Endothelial cell of umbilical vein (primary cell): ENCODE data around the gene CLDN2. TPM values are rescaled to one million over a fixed set of nuclear protein-coding genes. Genes with fewer than 3 reads are reported as not detected.

ENCODE experiments used
- BruUV-seq: library from RNA; stranded (reverse); fragments of 400-500 nt; replicated peaks from 2 replicates; lab custom pipeline; 2021; lab: Mats Ljungman, UMichigan
- CTCF ChIA-PET: fragments of 300-600, 350-600 bp; sonication (Branson Sonifier 250); formaldehyde crosslinking; loops from one replicate; lab custom pipeline; 2021; ENCODE audit warnings: antibody characterized with exemption, inconsistent platforms; lab: Charles Lee
- POLR2A ChIA-PET: fragments of 300-600, 350-600 bp; sonication (Branson Sonifier 250); formaldehyde crosslinking; loops from one replicate; lab custom pipeline; 2021; ENCODE audit warnings: antibody characterized with exemption, inconsistent platforms; lab: Charles Lee
- DNase-seq: peaks from one replicate; pipeline ENCODE4 v3.0.0-alpha.2; 2011; ENCODE audit warnings: low read depth, low spot score
- FAIRE-seq: peaks from 2 replicates; lab custom pipeline; 2011; peaks lifted over from hg19 to GRCh38; lab: Jason Lieb, UNC
- H2AFZ ChIP-seq: 2 replicates; pipeline ENCODE4 v1.6.0; 2012; ENCODE audit warnings: low read depth, low read length, control low read depth, inconsistent platforms
- H3K27ac ChIP-seq: 2 replicates; pipeline ENCODE4 v1.5.1; 2011; ENCODE audit warnings: low read depth, mild to moderate bottlenecking, control low read depth, low read length, moderate library complexity; ENCODE audit not compliant: insufficient read depth
- H3K27me3 ChIP-seq, 2 experiments: 2 replicates each; pipeline versions ENCODE4 v1.6.0 to v1.6.1; 2011; ENCODE audit warnings: low read length in 2 of 2, mixed read lengths in 1 of 2; ENCODE audit not compliant: control insufficient read depth in 2 of 2, insufficient read depth in 2 of 2
- H3K36me3 ChIP-seq, 2 experiments: 2 replicates in 1 of 2; 3 replicates in 1 of 2; pipeline ENCODE4 v1.5.1; 2011; ENCODE audit warnings: low read length in 2 of 2, mild to moderate bottlenecking in 1 of 2, moderate library complexity in 1 of 2; ENCODE audit not compliant: control insufficient read depth in 2 of 2, insufficient read depth in 2 of 2; ENCODE audit errors: extremely low read depth in 1 of 2
- H3K4me1 ChIP-seq: 3 replicates; pipeline ENCODE4 v1.5.1; 2011; ENCODE audit warnings: mild to moderate bottlenecking, low read length; ENCODE audit not compliant: control insufficient read depth, insufficient read depth; ENCODE audit errors: extremely low read depth
- H3K4me2 ChIP-seq: 2 replicates; pipeline ENCODE4 v1.6.1; 2011; ENCODE audit warnings: low read length, control low read depth, mixed read lengths; ENCODE audit not compliant: insufficient read depth
- H3K4me3 ChIP-seq, 3 experiments: fragments of 200-600 bp in 1 of 3; sonication (generic), shearing (Covaris generic) in 1 of 3; replicated peaks in 1 of 3; 2 replicates each; pipeline ENCODE4 v1.5.1; 2011 to 2016; ENCODE audit warnings: control low read depth in 3 of 3, low read length in 3 of 3, mild to moderate bottlenecking in 2 of 3, inconsistent platforms in 1 of 3, low read depth in 1 of 3, moderate library complexity in 1 of 3; ENCODE audit not compliant: insufficient read depth in 1 of 3
- H3K79me2 ChIP-seq: 2 replicates; pipeline ENCODE4 v1.6.0; 2012; ENCODE audit warnings: low read length, inconsistent platforms; ENCODE audit not compliant: control insufficient read depth, insufficient read depth
- H3K9ac ChIP-seq: replicated peaks from 2 replicates; pipeline ENCODE3; 2011; ENCODE audit warnings: low read length, control low read depth; ENCODE audit not compliant: insufficient read depth; ENCODE audit errors: extremely low read depth
- H3K9me1 ChIP-seq: replicated peaks from 3 replicates; pipeline ENCODE4 v1.6.0; 2011; ENCODE audit warnings: mild to moderate bottlenecking, low read length; ENCODE audit not compliant: control insufficient read depth, insufficient read depth; ENCODE audit errors: extremely low read depth
- H3K9me3 ChIP-seq: replicated peaks from 2 replicates; pipeline ENCODE4 v1.5.1; 2012; ENCODE audit warnings: low read length, inconsistent platforms; ENCODE audit not compliant: control insufficient read depth, insufficient read depth
- H4K20me1 ChIP-seq: replicated peaks from 2 replicates; pipeline ENCODE3; 2011; ENCODE audit warnings: mild to moderate bottlenecking, low read length; ENCODE audit not compliant: control insufficient read depth, insufficient read depth; ENCODE audit errors: extremely low read depth
- CTCF ChIP-seq, 2 donors: IDR thresholded peaks; 1 replicate in 1 of 2; 2 replicates in 1 of 2; pipeline ENCODE4 v1.5.1; 2011; ENCODE audit warnings: low read length in 2 of 2, mild to moderate bottlenecking in 2 of 2, moderate library complexity in 2 of 2, control low read depth in 1 of 2, inconsistent platforms in 1 of 2, low read depth in 1 of 2; ENCODE audit not compliant: insufficient read depth in 1 of 2; ENCODE audit errors: extremely low read depth in 1 of 2
- EZH2 ChIP-seq: IDR thresholded peaks from 2 replicates; pipeline ENCODE4 v1.6.1; 2012; ENCODE audit warnings: borderline replicate concordance, low read depth, mild to moderate bottlenecking, moderate library complexity, low read length, inconsistent platforms; ENCODE audit not compliant: severe bottlenecking
- FOS ChIP-seq: IDR thresholded peaks from 2 replicates; pipeline ENCODE4 v1.6.1; 2011; ENCODE audit warnings: mild to moderate bottlenecking, low read length, moderate library complexity, borderline replicate concordance; ENCODE audit not compliant: insufficient read depth
- JUN ChIP-seq: IDR thresholded peaks from 2 replicates; pipeline ENCODE4 v1.6.1; 2011; ENCODE audit warnings: borderline replicate concordance, low read depth; ENCODE audit not compliant: insufficient read length, insufficient read depth
- MAX ChIP-seq: IDR thresholded peaks from 2 replicates; pipeline ENCODE4 v1.6.1; 2011; ENCODE audit not compliant: insufficient read depth, insufficient read length
- MYC ChIP-seq: IDR thresholded peaks from one replicate; pipeline ENCODE4 v1.6.1; 2011; ENCODE audit warnings: mild to moderate bottlenecking, low read depth, low read length
- POLR2AphosphoS5 ChIP-seq: IDR thresholded peaks from 2 replicates; pipeline ENCODE4 v1.6.1; 2012; ENCODE audit warnings: low read depth, mild to moderate bottlenecking, control low read depth, low read length, moderate library complexity; ENCODE audit not compliant: insufficient read depth
- dilution Hi-C: fragments of 300-500 bp; cut with MboI; formaldehyde crosslinking; loops from one replicate; pipeline ENCODE4 v1.15.0; 2019; ENCODE audit warnings: low sequenced_read_pairs; ENCODE audit not compliant: extremely low pct_ligation_motif_present
- intact Hi-C: fragments of 100-400 bp; cut with micrococcal nuclease; formaldehyde crosslinking; loops from one replicate; pipeline ENCODE4 v1.10.0; 2022
- polyA plus RNA-seq, 4 experiments: library from polyadenylated mRNA; depleted of rRNA in 3 of 4; stranded (reverse) in 3 of 4; unstranded in 1 of 4; fragments of >200 nt; gene quantifications; 2 replicates each; pipeline versions ENCODE4 v1.2.1 to v1.2.3, GENCODE V29; 2011 to 2012; ENCODE audit warnings: missing spikeins in 1 of 4
- total RNA-seq: library from RNA; stranded (reverse); gene quantifications from 2 replicates; pipeline ENCODE4 v1.2.3, GENCODE V29; 2021

CLDN2 gene
- total and polyA plus RNA-seq, 2 donors (not counting 3 experiments of a cell fraction or from before 2014, with no cell fraction given), result not detected

GRCh38 chrX:106901341-106901740, 18.9 kb upstream of the CLDN2 start:
- CTCF ChIA-PET, result interaction anchor here (4.3 to 7.7 kb wide), 2 partner anchors 50 to 59 kb away, joined by 44 to 85 read pairs; no protein-coding TSS in a partner anchor
- no TSS peak for BruUV-seq
- DNase-seq (no peak), FAIRE-seq (no peak)
- H3K36me3 ChIP-seq, result no peaks in the 10 kb centered on the region
- no peak overlapping the region for H3K4me2 ChIP-seq
- no peaks in the 10 kb centered on the region for H4K20me1 ChIP-seq
- no peak overlapping the region for H3K4me3 ChIP-seq
- H3K27me3 ChIP-seq, result no peaks in the 10 kb centered on the region
- dilution Hi-C loops (no loop called here), intact Hi-C loops (no loop called here)
- H2AFZ ChIP-seq, result no peak overlapping the region
- no peak overlapping the region for H3K27ac ChIP-seq
- H3K4me1 ChIP-seq, result no peaks in the 10 kb centered on the region
- H3K9me1 ChIP-seq, result no peaks in the 10 kb centered on the region
- H3K9ac ChIP-seq, result no peak overlapping the region
- TF ChIP-seq FOS (no peak), EZH2 (no peak), JUN (no peak), MYC (no peak), MAX (no peak), POLR2AphosphoS5 (no peak), CTCF (IDR thresholded peaks at IDR 0.05; ENCODE audit: extremely low read depth in 1 of 2, insufficient read depth in 1 of 2, low read depth in 1 of 2, low read length in 2 of 2) (no peak)
- no peaks in the 10 kb centered on the region for H3K9me3 ChIP-seq
- POLR2A ChIA-PET, result no interaction called here
- no peaks in the 10 kb centered on the region for H3K79me2 ChIP-seq
